H9 (cell line): ENCODE data around the gene CLPTM1L. TPM values are rescaled to one million over a fixed set of nuclear protein-coding genes. Genes with fewer than 3 reads are reported as not detected.

Experiments
- DNase-seq: peaks from one replicate; pipeline ENCODE4 v3.0.0-alpha.2; 2017
- H2AFZ ChIP-seq: one replicate; pipeline ENCODE4 v1.6.1; 2013; ENCODE audit warnings: mild to moderate bottlenecking, low read length, control low read depth, moderate library complexity
- H2AK5ac ChIP-seq: 2 replicates; pipeline ENCODE4 v1.6.1; 2013; ENCODE audit warnings: low read length, control low read depth, mixed read lengths; ENCODE audit not compliant: insufficient read length
- H2BK120ac ChIP-seq: one replicate; pipeline ENCODE4 v1.6.1; 2013; ENCODE audit warnings: low read depth, mild to moderate bottlenecking, low read length, control low read depth, inconsistent platforms; ENCODE audit not compliant: poor library complexity, severe bottlenecking
- H2BK12ac ChIP-seq: 2 replicates; pipeline ENCODE4 v1.6.1; 2013; ENCODE audit warnings: low read length, control low read depth, mixed read lengths, low read depth; ENCODE audit not compliant: insufficient read length
- H2BK15ac ChIP-seq: 2 replicates; pipeline ENCODE4 v1.6.1; 2013; ENCODE audit warnings: low read depth, low read length, control low read depth
- H2BK20ac ChIP-seq: one replicate; pipeline ENCODE4 v1.6.1; 2013; ENCODE audit warnings: low read depth, mild to moderate bottlenecking, low read length, control low read depth, inconsistent platforms; ENCODE audit not compliant: poor library complexity, severe bottlenecking
- H2BK5ac ChIP-seq: 2 replicates; pipeline ENCODE4 v1.6.1; 2013; ENCODE audit warnings: low read length, control low read depth, mixed read lengths; ENCODE audit not compliant: insufficient read length
- H3K14ac ChIP-seq: 2 replicates; pipeline ENCODE4 v1.6.1; 2013; ENCODE audit warnings: low read length, control low read depth; ENCODE audit not compliant: insufficient read depth
- H3K18ac ChIP-seq: 2 replicates; pipeline ENCODE4 v1.6.1; 2013; ENCODE audit warnings: low read depth, mild to moderate bottlenecking, mixed read lengths, low read length, control low read depth; ENCODE audit not compliant: insufficient read length
- H3K23ac ChIP-seq: 2 replicates; pipeline ENCODE4 v1.6.1; 2013; ENCODE audit warnings: low read length, control low read depth, mixed read lengths, low read depth; ENCODE audit not compliant: insufficient read length
- H3K23me2 ChIP-seq: 2 replicates; pipeline ENCODE4 v1.6.1; 2013; ENCODE audit warnings: low read depth, mild to moderate bottlenecking, mixed read lengths, low read length, control low read depth; ENCODE audit not compliant: insufficient read length, poor library complexity, severe bottlenecking
- H3K27ac ChIP-seq: 2 replicates; pipeline ENCODE4 v1.5.1; 2013; ENCODE audit warnings: low read length, control low read depth, mixed read lengths, low read depth; ENCODE audit not compliant: insufficient read length
- H3K27me3 ChIP-seq: 2 replicates; pipeline ENCODE4 v1.6.1; 2013; ENCODE audit warnings: low read length, control low read depth, inconsistent platforms; ENCODE audit not compliant: insufficient read depth
- H3K4ac ChIP-seq: 2 replicates; pipeline ENCODE4 v1.6.1; 2013; ENCODE audit warnings: low read depth, mild to moderate bottlenecking, control low read depth, inconsistent platforms, low read length, moderate library complexity
- H3K4me1 ChIP-seq: 2 replicates; pipeline ENCODE4 v1.6.1; 2013; ENCODE audit warnings: low read length, control low read depth, inconsistent platforms; ENCODE audit not compliant: insufficient read depth
- H3K4me2 ChIP-seq: 2 replicates; pipeline ENCODE4 v1.6.1; 2013; ENCODE audit warnings: low read length, control low read depth, mixed read lengths; ENCODE audit not compliant: insufficient read length, insufficient read depth
- H3K56ac ChIP-seq: 2 replicates; pipeline ENCODE4 v1.6.1; 2013; ENCODE audit warnings: low read depth, mild to moderate bottlenecking, mixed read lengths, low read length, control low read depth; ENCODE audit not compliant: insufficient read length
- H3K79me1 ChIP-seq: 2 replicates; pipeline ENCODE4 v1.6.1; 2013; ENCODE audit warnings: low read depth, mild to moderate bottlenecking, moderate library complexity, low read length, control low read depth, inconsistent platforms; ENCODE audit not compliant: insufficient read depth, poor library complexity, severe bottlenecking
- H3K79me2 ChIP-seq: 2 replicates; pipeline ENCODE4 v1.6.1; 2013; ENCODE audit warnings: low read length, control low read depth, inconsistent platforms; ENCODE audit not compliant: insufficient read depth
- H3K9ac ChIP-seq: 2 replicates; pipeline ENCODE4 v1.6.1; 2013; ENCODE audit warnings: low read length, control low read depth, mixed read lengths; ENCODE audit not compliant: insufficient read length; ENCODE audit errors: extremely low read depth
- H3K9me3 ChIP-seq: one replicate; pipeline ENCODE4 v1.6.1; 2013; ENCODE audit warnings: low read depth, low read length, inconsistent platforms; ENCODE audit not compliant: control insufficient read depth
- H3T11ph ChIP-seq: one replicate; pipeline ENCODE4 v1.6.1; 2013; ENCODE audit warnings: mild to moderate bottlenecking, low read length, control low read depth, inconsistent platforms
- H4K20me1 ChIP-seq: one replicate; pipeline ENCODE4 v1.6.1; 2013; ENCODE audit not compliant: control insufficient read depth, insufficient read length, insufficient read depth
- H4K5ac ChIP-seq: 2 replicates; pipeline ENCODE4 v1.6.1; 2013; ENCODE audit warnings: low read depth, mild to moderate bottlenecking, mixed read lengths, low read length, control low read depth; ENCODE audit not compliant: insufficient read length
- H4K8ac ChIP-seq: replicated peaks from 2 replicates; pipeline ENCODE4 v1.6.1; 2013; ENCODE audit warnings: low read length, control low read depth, mixed read lengths, low read depth; ENCODE audit not compliant: insufficient read length
- H4K91ac ChIP-seq: 2 replicates; pipeline ENCODE4 v1.6.1; 2013; ENCODE audit warnings: low read depth, mild to moderate bottlenecking, moderate library complexity, mixed read lengths, low read length, control low read depth; ENCODE audit not compliant: insufficient read length
- H3K27ac Mint-ChIP-seq, 3 experiments: 2 replicates in 2 of 3; 3 replicates in 1 of 3; pipeline ENCODE4 v1.8.0; 2020 to 2021; ENCODE audit warnings: mixed read lengths in 3 of 3, mild to moderate bottlenecking in 1 of 3, moderate library complexity in 1 of 3
- H3K27me3 Mint-ChIP-seq: 2 replicates; pipeline ENCODE4 v1.8.0; 2021; ENCODE audit warnings: low read depth, mild to moderate bottlenecking, moderate library complexity, mixed read lengths
- H3K36me3 Mint-ChIP-seq, 3 experiments: 2 replicates in 2 of 3; 3 replicates in 1 of 3; pipeline ENCODE4 v1.8.0; 2020 to 2021; ENCODE audit warnings: low read depth in 3 of 3, mixed read lengths in 3 of 3; ENCODE audit not compliant: insufficient read depth in 1 of 3
- H3K4me1 Mint-ChIP-seq, 2 experiments: 2 replicates each; pipeline ENCODE4 v1.8.0; 2020; ENCODE audit warnings: mixed read lengths in 2 of 2
- H3K4me3 Mint-ChIP-seq, 2 experiments: 2 replicates in 1 of 2; 3 replicates in 1 of 2; pipeline ENCODE4 v1.8.0; 2020 to 2021; ENCODE audit warnings: mild to moderate bottlenecking in 2 of 2, mixed read lengths in 2 of 2, moderate library complexity in 1 of 2
- H3K9me3 Mint-ChIP-seq, 2 experiments: 2 replicates in 1 of 2; 3 replicates in 1 of 2; pipeline ENCODE4 v1.8.0; 2020; ENCODE audit warnings: mild to moderate bottlenecking in 2 of 2, mixed read lengths in 2 of 2, moderate library complexity in 1 of 2
- CTCF ChIP-seq: fragments of 200-600 bp; sonication (generic); conservative IDR thresholded peaks from 3 replicates; pipeline ENCODE4 v1.8.0; 2021; ENCODE audit warnings: antibody characterized with exemption, mild to moderate bottlenecking
- WGBS: extraction: QIAGEN DNeasy Blood & Tissue Kit; methylation state at CpG from one replicate; pipeline ENCODE4 v1.1.7; 2013; ENCODE audit warnings: missing lambda C conversion rate, low lambda C conversion rate, mixed read lengths; ENCODE audit not compliant: insufficient read length; ENCODE audit errors: extremely low coverage; 5-methylcytosine and 5-hydroxymethylcytosine counted together
- total RNA-seq: library from RNA; stranded (reverse); gene quantifications from 2 replicates; pipeline ENCODE4 v1.2.1, GENCODE V29; 2021

CLPTM1L gene
- total RNA-seq, 1 experiment from 2014 or later, result 108 TPM

- H3K27me3 Mint-ChIP-seq, result peaks cover 12% of the 10 kb centered on the region
- Histone ChIP-seq H3K27ac (no peak overlapping the region), H3T11ph (no peak overlapping the region), H3K23ac (no peak overlapping the region), H2AK5ac (no peak overlapping the region), H3K79me2 (no peaks in the 10 kb centered on the region), H4K5ac (no peak overlapping the region), H2BK12ac (no peak overlapping the region), H2BK15ac (no peak overlapping the region), H3K79me1 (no peaks in the 10 kb centered on the region), H4K91ac (no peak overlapping the region), H2BK120ac (no peak overlapping the region), H3K23me2 (no peaks in the 10 kb centered on the region), H3K9ac (no peak overlapping the region), H4K20me1 (no peaks in the 10 kb centered on the region), H3K14ac (peak overlapping the region; percentile 69; the same call in 1 of the 2 replicates), H3K27me3 (no peaks in the 10 kb centered on the region), H2BK5ac (no peak overlapping the region), H3K56ac (no peak overlapping the region), H2BK20ac (no peak overlapping the region), H2AFZ (no peak overlapping the region), H3K18ac (no peak overlapping the region), H3K4ac (no peak overlapping the region), H4K8ac (no peak overlapping the region), H3K4me1 (peaks cover 2% of the 10 kb centered on the region; the same call in 1 of the 2 replicates), H3K9me3 (no peaks in the 10 kb centered on the region), H3K4me2 (no peak overlapping the region)
- peaks cover 24 to 33% of the 10 kb centered on the region in 2 experiments for H3K4me1 Mint-ChIP-seq
- H3K27ac Mint-ChIP-seq, result no peak overlapping the region; a peak in 1 of 7 replicates
- no peak for DNase-seq
- H3K9me3 Mint-ChIP-seq, result peaks cover 8 to 17% of the 10 kb centered on the region in 2 experiments
- no peak overlapping the region for H3K4me3 Mint-ChIP-seq
- WGBS, result no CpG with 5 or more reads among the region's 13 CpGs
- peaks cover 8 to 27% (median 26%) of the 10 kb centered on the region in 3 experiments; a peak in 5 of 7 replicates for H3K36me3 Mint-ChIP-seq
- no peak for TF ChIP-seq CTCF
Observed at GRCh38 chr5:1314564-1314982, 30.3 kb downstream of the CLPTM1L start.
